Measurements from ENCODE around the gene CRKL.
A peak's percentile ranks its signal among the peaks of the same experiment; 100 is the strongest.

CRKL gene

GRCh38 chr22:20920881-20921203, 3.6 kb downstream of the CRKL start:
- H3K4me3 ChIP-seq (ENCODE audit: low read length), result peak overlapping the region; percentile 84
- peak overlapping the region; percentile 4; the same call in 1 of the 2 replicates for H3K9ac ChIP-seq (ENCODE audit: low read length)
- H3K9me3 ChIP-seq (ENCODE audit: insufficient read depth, low read length), result no peaks in the 10 kb centered on the region
- TF ChIP-seq EZH2phosphoT487 (IDR thresholded peaks at IDR 0.05; ENCODE audit: low read depth), result no peak
- no peak overlapping the region for H3K27ac ChIP-seq (ENCODE audit: low read length)
- H4K20me1 ChIP-seq (ENCODE audit: insufficient read depth, low read length), result peaks cover 70% of the 10 kb centered on the region
- peaks cover 27% of the 10 kb centered on the region for H3K4me1 ChIP-seq (ENCODE audit: low read length)
- no peak overlapping the region for H2AFZ ChIP-seq (ENCODE audit: low read depth, low read length)
- H3K27me3 ChIP-seq (ENCODE audit: low read depth, low read length), result no peaks in the 10 kb centered on the region
- H3K4me2 ChIP-seq (ENCODE audit: low read length), result peak overlapping the region; percentile 79
- H3K79me2 ChIP-seq (ENCODE audit: low read length), result peaks cover 90% of the 10 kb centered on the region
- H3K36me3 ChIP-seq (replicated peaks; ENCODE audit: low read depth, low read length), result peaks cover 20% of the 10 kb centered on the region

DNA sequence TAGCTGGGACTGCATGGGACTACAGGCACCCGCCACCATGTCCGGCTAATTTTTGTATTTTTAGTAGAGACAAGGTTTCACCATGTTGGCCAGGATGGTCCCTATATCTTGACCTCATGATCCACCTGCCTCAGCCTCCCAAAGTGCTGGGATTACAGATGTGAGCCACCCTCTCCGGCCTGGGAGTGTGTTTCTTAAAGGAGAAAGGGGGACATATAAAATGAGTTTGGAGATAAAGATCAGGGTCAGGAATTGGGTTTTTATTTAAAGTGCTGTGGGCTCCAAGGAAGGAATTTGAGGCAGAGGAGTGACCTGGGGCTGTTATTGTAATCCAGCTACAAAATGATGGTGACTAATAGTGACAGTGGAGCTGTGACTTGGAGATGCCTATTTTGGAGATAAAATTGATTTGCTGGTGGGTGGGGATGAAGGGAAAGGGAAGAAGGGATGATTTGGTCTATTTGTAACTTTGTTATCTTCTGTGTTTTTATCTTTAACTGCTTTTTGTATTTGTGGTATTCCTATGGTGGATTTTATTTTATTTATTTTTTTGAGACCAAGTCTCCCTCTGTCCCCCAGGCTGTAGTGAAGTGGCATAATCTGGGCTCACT, 5.0 kb downstream of the CRKL start:
- H3K9ac ChIP-seq (ENCODE audit: low read length), result no peak overlapping the region
- H3K9me3 ChIP-seq (ENCODE audit: insufficient read depth, low read length), result no peaks in the 10 kb centered on the region
- H4K20me1 ChIP-seq (ENCODE audit: insufficient read depth, low read length), result peaks cover 82% of the 10 kb centered on the region
- no peak for TF ChIP-seq CTCF (IDR thresholded peaks at IDR 0.05; ENCODE audit: low read depth, low read length)
- H3K79me2 ChIP-seq (ENCODE audit: low read length), result peaks cover 100% of the 10 kb centered on the region
- no peaks in the 10 kb centered on the region for H3K27me3 ChIP-seq (ENCODE audit: low read depth, low read length)
- no peak overlapping the region for H2AFZ ChIP-seq (ENCODE audit: low read depth, low read length)
- H3K4me1 ChIP-seq (ENCODE audit: low read length), result peaks cover 29% of the 10 kb centered on the region
- H3K36me3 ChIP-seq (replicated peaks; ENCODE audit: low read depth, low read length), result peaks cover 25% of the 10 kb centered on the region
- no peak overlapping the region for H3K4me2 ChIP-seq (ENCODE audit: low read length)
- no peak overlapping the region for H3K27ac ChIP-seq (ENCODE audit: low read length)
- H3K4me3 ChIP-seq (ENCODE audit: low read length), result no peak overlapping the region

GRCh38 chr22:20926243-20926642, 9.0 kb downstream of the CRKL start:
- H3K4me3 ChIP-seq (ENCODE audit: low read length), result no peak overlapping the region
- H3K27me3 ChIP-seq (ENCODE audit: low read depth, low read length), result no peaks in the 10 kb centered on the region
- H3K9ac ChIP-seq (ENCODE audit: low read length), result no peak overlapping the region
- no peak overlapping the region for H2AFZ ChIP-seq (ENCODE audit: low read depth, low read length)
- H4K20me1 ChIP-seq (ENCODE audit: insufficient read depth, low read length), result peaks cover 90% of the 10 kb centered on the region
- no peak overlapping the region for H3K4me2 ChIP-seq (ENCODE audit: low read length)
- no peaks in the 10 kb centered on the region for H3K9me3 ChIP-seq (ENCODE audit: insufficient read depth, low read length)
- peaks cover 100% of the 10 kb centered on the region for H3K79me2 ChIP-seq (ENCODE audit: low read length)
- no peak overlapping the region; the same call in 1 of the 2 replicates for H3K27ac ChIP-seq (ENCODE audit: low read length)
- peaks cover 27% of the 10 kb centered on the region for H3K36me3 ChIP-seq (replicated peaks; ENCODE audit: low read depth, low read length)
- H3K4me1 ChIP-seq (ENCODE audit: low read length), result peaks cover 14% of the 10 kb centered on the region
- TF ChIP-seq CTCF (IDR thresholded peaks at IDR 0.05; ENCODE audit: low read depth, low read length) (no peak), EZH2phosphoT487 (IDR thresholded peaks at IDR 0.05; ENCODE audit: low read depth) (no peak)

DNA sequence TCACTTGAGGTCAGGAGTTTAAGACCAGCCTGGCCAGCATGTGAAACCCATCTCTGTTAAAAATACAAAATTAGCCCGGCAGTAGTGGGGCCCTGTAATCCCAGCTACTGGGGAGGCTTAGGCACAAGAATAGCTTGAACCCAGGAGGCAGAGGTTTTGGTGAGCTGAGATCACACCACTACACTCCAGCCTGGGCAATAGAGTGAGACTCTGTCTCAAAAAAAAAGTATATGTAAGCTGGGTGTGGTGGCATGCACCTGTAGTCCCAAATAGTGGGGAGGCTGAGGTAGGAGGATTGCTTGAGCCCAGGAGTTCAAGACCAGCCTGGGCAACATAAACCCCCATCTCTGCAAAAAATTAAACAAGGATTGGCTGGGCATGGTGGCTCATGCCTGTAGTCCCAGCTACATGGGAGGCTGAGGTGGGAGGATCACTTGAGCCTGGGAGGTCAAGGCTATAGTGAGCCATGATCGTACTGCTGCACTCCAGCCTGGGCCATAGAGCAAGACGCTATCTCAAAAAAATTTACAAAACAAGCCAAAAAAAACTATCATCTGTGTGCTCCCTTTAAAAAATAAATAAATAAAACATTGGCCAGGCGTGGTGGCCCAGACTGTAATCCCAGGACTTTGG, 10.8 kb downstream of the CRKL start:
- TF ChIP-seq EZH2phosphoT487 (IDR thresholded peaks at IDR 0.05; ENCODE audit: low read depth) (no peak), CTCF (IDR thresholded peaks at IDR 0.05; ENCODE audit: low read depth, low read length) (no peak)
- H4K20me1 ChIP-seq (ENCODE audit: insufficient read depth, low read length), result peaks cover 91% of the 10 kb centered on the region
- H3K79me2 ChIP-seq (ENCODE audit: low read length), result peaks cover 100% of the 10 kb centered on the region
- H3K9me3 ChIP-seq (ENCODE audit: insufficient read depth, low read length), result no peaks in the 10 kb centered on the region
- no peak overlapping the region for H3K9ac ChIP-seq (ENCODE audit: low read length)
- no peak overlapping the region for H2AFZ ChIP-seq (ENCODE audit: low read depth, low read length)
- H3K27me3 ChIP-seq (ENCODE audit: low read depth, low read length), result no peaks in the 10 kb centered on the region
- H3K27ac ChIP-seq (ENCODE audit: low read length), result no peak overlapping the region
- no peak overlapping the region for H3K4me2 ChIP-seq (ENCODE audit: low read length)
- H3K36me3 ChIP-seq (replicated peaks; ENCODE audit: low read depth, low read length), result peaks cover 24% of the 10 kb centered on the region
- no peak overlapping the region for H3K4me3 ChIP-seq (ENCODE audit: low read length)
- H3K4me1 ChIP-seq (ENCODE audit: low read length), result peaks cover 10% of the 10 kb centered on the region
